CD4-positive, alpha-beta T cell treated with Interleukin-15 for 1 hour (primary cell): Measurements from ENCODE around the gene ASIC4.

Experiments used
- DNase-seq: peaks from one replicate; pipeline ENCODE4 v3.0.0-alpha.2; 2020

ASIC4 gene

DNA sequence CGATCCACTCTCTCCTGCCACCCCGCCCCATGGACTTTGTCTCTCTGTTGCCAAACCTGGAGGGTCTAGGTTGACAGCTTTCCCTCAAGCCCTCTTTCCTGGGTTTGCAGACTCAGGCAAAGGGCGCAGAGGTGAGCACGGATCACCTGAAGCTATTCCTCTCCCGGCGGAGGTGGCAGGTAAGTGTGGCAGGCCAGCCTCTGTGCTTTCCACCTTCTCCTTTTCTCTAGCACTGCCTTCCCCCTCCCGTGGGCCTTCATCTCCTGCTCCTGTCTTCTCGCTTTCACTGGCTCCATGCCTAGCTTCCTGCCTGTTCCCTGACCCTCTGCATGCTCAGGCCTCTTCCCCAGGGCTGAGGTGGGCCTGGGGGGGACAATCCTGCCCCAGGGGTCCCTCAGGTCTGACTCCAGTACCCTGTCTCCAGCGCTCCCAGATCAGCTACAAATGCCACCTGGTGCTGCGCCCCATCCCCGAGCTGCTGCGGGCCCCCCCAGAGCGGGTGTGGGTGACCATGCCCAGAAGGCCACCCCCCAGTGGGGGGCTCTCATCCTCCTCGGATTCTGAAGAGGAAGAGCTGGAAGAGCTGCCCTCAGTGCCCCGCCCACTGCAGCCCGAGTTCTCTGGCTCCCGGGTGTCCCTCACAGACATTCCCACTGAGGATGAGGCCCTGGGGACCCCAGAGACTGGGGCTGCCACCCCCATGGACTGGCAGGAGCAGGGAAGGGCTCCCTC lies 31.4 kb upstream of the ASIC4 start:
- DNase-seq = no peak

DNA sequence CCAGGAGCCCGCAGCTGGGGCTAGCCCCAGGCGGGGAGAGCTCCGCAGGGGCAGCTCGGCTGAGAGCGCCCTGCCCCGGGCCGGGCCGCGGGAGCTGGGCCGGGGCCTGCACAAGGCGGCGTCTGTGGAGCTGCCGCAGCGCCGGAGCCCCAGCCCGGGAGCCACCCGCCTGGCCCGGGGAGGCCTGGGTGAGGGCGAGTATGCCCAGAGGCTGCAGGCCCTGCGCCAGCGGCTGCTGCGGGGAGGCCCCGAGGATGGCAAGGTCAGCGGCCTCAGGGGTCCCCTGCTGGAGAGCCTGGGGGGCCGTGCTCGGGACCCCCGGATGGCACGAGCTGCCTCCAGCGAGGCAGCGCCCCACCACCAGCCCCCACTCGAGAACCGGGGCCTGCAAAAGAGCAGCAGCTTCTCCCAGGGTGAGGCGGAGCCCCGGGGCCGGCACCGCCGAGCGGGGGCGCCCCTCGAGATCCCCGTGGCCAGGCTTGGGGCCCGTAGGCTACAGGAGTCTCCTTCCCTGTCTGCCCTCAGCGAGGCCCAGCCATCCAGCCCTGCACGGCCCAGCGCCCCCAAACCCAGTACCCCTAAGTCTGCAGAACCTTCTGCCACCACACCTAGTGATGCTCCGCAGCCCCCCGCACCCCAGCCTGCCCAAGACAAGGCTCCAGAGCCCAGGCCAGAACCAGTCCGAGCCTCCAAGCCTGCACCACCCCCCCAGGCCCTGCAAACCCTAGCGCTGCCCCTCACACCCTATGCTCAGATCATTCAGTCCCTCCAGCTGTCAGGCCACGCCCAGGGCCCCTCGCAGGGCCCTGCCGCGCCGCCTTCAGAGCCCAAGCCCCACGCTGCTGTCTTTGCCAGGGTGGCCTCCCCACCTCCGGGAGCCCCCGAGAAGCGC lies 30.6 kb upstream of the ASIC4 start:
- DNase-seq = no peak

DNA sequence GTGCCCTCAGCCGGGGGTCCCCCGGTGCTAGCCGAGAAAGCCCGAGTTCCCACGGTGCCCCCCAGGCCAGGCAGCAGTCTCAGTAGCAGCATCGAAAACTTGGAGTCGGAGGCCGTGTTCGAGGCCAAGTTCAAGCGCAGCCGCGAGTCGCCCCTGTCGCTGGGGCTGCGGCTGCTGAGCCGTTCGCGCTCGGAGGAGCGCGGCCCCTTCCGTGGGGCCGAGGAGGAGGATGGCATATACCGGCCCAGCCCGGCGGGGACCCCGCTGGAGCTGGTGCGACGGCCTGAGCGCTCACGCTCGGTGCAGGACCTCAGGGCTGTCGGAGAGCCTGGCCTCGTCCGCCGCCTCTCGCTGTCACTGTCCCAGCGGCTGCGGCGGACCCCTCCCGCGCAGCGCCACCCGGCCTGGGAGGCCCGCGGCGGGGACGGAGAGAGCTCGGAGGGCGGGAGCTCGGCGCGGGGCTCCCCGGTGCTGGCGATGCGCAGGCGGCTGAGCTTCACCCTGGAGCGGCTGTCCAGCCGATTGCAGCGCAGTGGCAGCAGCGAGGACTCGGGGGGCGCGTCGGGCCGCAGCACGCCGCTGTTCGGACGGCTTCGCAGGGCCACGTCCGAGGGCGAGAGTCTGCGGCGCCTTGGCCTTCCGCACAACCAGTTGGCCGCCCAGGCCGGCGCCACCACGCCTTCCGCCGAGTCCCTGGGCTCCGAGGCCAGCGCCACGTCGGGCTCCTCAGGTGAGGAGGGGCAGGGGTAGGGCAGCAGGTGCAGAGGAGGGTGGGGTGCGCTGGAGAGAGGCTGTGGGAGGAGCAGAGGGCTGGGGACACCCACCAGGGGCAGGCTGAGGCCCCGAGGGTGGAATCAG lies 29.7 kb upstream of the ASIC4 start:
- no peak for DNase-seq

DNA sequence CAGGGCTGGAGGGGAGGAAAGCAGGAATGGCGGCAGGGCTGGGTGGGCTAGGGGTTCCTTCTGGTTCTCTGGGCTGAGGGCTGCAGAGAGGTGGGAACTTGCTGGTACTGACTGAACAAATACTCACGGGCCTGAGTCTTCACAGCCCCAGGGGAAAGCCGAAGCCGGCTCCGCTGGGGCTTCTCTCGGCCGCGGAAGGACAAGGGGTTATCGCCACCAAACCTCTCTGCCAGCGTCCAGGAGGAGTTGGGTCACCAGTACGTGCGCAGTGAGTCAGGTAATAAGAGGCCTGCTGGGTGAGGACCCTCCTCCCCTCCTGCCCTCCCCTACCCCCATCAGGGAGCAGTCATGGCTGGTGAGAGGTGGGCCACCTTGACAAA lies 29.1 kb upstream of the ASIC4 start:
- DNase-seq = no peak

DNA sequence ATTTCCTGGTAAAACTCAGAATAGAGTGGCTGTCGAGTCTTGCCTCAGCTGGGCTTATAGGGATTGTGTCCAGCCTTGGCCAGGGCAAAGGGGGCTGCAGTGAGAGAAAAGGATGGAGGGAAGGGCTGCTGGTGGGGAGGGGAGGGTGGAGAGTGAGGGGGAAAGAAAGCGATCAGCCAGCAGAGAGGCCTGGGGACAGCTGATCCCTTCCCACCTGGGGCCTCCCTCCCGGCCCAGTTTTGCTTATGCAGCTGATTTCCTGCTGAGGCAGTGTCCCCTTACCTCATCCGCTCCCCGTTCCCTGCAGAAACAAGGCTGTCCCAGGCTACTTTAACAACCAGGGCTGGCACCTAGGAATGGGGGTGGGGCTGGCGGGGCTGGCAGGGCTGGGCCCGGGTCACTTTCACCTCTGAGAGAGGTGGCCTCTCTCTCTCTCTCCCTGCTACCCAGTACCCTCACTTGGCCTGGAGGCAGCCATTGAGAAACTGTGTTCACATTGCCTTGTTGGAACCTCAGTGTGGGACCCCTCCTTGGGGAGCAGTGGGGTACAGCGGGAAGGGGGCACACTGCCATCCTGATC lies 27.8 kb upstream of the ASIC4 start:
- no peak for DNase-seq

DNA sequence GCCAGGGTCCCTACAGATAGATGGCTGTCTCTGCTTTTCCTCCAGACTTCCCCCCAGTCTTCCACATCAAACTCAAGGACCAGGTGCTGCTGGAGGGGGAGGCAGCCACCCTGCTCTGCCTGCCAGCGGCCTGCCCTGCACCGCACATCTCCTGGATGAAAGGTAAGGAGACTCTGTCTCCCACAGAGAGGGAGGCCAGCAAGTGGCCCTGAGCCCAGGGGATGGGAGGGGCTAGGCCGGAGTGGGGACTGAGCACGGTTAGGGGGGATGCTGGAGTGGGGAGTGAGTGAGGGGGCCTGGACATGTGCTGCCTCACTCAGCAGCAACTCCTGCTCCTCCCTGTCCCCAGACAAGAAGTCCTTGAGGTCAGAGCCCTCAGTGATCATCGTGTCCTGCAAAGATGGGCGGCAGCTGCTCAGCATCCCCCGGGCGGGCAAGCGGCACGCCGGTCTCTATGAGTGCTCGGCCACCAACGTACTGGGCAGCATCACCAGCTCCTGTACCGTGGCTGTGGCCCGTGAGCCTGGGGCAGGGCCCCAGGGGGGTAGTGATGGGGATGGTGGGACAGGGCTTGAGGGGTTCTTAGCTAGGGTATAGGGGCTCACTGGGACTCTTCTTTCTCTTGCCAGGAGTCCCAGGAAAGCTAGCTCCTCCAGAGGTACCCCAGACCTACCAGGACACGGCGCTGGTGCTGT lies 26.0 kb upstream of the ASIC4 start:
- DNase-seq = no peak

DNA sequence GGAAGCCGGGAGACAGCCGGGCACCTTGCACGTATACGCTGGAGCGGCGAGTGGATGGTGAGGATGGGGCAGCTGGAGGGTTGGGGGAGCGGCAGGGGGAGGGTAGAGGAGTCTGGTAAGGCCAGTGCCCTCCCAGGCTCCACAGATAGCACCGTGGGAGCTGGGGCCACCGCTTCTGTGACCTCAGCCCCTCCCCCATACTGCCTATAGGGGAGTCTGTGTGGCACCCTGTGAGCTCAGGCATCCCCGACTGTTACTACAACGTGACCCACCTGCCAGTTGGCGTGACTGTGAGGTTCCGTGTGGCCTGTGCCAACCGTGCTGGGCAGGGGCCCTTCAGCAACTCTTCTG lies 25.5 kb upstream of the ASIC4 start:
- DNase-seq = no peak

DNA sequence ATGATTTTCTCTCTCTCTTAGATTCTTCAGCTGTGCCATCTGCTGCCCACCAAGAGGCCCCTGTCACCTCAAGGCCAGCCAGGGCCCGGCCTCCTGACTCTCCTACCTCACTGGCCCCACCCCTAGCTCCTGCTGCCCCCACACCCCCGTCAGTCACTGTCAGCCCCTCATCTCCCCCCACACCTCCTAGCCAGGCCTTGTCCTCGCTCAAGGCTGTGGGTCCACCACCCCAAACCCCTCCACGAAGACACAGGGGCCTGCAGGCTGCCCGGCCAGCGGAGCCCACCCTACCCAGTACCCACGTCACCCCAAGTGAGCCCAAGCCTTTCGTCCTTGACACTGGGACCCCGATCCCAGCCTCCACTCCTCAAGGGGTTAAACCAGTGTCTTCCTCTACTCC lies 25.0 kb upstream of the ASIC4 start:
- no peak for DNase-seq

DNA sequence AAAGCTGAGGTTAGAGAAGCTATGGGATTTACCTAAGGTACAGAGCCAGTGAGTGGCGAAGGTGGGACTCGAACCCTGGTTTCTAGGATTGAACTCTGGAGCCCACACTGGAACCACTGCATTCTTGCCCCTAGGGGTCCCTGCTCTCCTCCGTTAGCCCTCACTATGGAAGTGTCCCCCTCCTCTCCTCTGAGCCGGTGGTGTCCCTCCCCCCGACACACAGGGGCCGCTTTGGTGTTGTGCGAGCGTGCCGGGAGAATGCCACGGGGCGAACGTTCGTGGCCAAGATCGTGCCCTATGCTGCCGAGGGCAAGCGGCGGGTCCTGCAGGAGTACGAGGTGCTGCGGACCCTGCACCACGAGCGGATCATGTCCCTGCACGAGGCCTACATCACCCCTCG lies 24.1 kb upstream of the ASIC4 start:
- no peak for DNase-seq

DNA sequence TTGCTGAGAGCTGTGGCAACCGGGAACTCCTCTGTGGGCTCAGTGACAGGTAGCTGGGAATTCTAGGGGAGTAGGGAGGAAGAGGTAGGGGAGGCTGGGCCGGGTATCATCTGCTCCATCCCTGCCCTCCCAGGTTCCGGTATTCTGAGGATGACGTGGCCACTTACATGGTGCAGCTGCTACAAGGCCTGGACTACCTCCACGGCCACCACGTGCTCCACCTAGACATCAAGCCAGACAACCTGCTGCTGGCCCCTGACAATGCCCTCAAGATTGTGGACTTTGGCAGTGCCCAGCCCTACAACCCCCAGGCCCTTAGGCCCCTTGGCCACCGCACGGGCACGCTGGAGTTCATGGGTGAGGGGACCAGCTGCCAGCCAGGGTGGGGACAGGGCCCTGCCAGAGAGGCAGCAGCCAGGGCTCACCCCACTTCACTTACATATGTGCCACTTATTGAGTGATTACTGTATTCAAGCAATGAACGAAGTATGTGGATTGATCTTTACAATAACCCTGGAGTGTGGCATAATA lies 23.6 kb upstream of the ASIC4 start:
- DNase-seq = no peak

DNA sequence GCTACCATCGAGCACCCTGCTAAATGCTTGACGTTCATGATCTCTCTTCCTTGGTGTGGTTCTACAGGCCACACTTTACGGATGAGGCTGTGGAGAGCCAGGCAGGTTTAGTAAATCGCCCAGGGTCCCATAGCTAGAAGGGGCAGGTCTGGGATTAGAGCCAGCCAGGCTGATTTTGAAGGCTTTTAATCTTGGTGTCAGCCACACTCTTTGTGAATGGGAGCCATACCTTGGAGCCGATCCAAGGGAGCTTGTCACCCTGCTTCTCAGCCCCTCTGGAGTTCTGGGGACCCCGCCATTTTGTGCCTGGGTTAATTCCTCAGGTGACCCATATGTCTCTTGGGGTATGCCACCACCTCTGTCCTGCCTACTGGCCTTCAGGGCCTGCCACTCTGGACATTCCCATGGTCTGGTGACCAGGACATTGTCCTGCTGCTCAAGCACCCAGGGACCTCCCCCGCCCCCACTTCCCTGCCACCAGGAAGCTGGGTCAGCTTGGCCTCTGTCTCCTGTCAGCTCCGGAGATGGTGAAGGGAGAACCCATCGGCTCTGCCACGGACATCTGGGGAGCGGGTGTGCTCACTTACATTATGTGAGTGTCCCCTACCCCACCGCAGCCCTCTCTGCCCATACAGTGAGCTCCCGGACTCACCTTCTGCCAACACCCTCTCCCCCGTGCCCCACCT lies 22.9 kb upstream of the ASIC4 start:
- DNase-seq = no peak

DNA sequence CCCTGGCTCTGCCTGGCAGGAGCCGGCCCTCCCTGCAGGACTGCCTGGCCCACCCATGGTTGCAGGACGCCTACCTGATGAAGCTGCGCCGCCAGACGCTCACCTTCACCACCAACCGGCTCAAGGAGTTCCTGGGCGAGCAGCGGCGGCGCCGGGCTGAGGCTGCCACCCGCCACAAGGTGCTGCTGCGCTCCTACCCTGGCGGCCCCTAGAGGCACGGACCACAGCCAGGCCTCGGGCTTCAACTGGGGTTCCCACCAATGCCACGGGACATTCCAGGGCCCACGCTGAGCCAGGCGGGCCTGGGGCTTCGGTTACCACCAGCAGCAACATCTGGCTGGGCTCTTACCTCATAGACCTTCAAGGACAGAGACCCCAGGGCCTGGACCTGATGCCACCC lies 21.7 kb upstream of the ASIC4 start:
- no peak for DNase-seq

DNA sequence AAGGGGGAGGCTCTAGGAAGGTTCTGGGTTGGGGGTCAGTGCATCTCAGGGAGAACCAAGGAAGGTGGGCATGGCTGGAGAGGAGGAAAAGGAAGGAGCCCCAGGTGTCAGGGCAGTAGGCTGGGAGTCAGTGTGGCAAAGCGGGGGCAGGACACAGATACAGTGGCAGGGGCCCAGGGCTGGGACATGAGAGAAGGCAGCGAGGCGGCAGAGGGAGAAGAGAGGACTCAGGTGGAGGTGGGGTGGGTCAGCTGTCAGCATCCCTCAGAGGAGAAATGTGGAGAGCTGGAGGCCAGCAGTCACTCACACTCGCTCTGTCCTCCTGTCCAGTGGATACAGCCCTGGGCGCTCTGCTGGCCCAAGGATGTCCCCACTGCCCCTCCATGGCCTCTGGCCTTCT lies 21.2 kb upstream of the ASIC4 start:
- DNase-seq = no peak

DNA sequence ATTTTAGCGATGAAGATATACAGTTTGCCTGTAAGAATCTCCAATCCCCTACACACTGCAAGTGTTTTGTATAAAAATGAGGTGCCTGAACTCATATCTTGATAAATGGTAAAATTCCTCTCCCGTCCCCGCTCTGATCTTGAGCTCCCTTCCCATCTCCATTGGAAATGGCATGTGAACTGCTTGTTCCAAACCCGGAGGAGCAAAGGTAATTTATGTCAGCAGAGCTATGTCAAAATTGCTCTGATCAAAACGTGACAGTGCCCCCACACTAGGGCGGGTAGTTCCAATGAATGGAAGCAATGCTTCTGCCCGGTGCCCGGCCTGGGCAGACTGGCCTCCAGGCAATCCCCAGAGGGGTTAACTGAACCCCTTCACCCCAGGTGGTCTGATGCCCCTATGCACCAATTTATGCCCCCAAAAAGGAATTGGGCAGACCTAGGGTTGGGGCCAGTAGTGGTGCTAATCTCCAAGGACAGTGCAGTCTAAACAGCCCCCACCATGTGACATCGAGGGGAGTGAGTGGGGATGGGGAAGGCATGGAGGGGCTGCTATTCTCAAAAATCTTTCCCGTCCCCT lies 19.2 kb upstream of the ASIC4 start:
- no peak for DNase-seq

DNA sequence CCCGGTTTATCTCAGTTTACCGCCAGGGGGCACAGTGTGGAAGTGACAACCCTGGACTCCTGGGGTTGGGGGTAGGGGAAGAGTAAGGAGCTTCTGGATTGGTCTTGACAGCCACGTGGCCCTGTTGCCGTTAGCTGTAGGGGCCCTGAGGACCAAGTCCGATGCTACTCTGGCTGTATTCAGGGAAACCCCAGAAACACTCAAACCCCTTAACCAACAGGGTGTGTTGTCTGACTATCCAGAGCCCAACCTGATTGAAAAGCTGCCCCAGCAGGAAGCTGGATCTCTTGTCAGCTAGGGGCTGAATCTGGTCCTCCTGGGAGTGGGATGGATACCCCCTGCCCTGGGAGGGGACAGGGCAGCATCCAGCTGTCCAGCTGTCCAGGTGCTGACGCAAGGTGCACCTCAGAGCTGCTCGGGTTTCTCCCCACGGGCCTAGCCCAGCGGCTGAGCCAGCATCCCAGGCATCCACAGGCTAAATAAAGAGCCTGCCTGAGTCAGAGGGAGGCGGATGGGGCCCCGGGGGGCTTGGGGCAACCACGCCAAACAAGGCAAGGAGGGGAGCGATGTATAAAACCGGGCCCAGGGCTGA lies 18.7 kb upstream of the ASIC4 start:
- peak; percentile 51 for DNase-seq

DNA sequence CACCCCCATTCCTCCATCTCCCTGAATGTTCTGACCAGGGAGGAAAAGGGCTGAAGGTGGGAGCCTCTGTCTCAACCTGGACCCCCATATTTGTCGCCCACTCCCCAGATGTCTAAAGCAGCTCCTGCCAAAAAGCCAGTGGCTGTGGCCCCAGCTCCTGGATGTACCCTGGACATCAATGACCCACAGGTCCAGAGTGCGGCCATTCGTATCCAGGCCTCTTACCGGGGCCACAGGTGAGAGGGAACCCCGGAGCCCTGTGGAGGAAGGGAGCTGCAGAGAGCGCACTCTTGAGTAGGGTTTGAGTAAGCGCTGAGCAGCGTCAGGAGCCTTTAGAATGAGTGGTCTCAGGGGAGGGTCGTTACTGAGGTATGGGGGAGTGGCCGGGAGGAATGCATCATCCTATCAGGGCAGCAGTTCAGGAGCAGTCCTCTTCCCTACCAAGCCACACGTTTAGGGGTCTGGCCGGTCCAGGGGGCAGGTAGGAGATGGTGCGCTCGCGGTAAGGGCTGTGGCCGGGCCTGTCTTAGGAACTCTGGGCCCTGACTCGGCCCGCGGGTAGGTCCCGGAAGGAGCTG lies 17.9 kb upstream of the ASIC4 start:
- DNase-seq = no peak

DNA sequence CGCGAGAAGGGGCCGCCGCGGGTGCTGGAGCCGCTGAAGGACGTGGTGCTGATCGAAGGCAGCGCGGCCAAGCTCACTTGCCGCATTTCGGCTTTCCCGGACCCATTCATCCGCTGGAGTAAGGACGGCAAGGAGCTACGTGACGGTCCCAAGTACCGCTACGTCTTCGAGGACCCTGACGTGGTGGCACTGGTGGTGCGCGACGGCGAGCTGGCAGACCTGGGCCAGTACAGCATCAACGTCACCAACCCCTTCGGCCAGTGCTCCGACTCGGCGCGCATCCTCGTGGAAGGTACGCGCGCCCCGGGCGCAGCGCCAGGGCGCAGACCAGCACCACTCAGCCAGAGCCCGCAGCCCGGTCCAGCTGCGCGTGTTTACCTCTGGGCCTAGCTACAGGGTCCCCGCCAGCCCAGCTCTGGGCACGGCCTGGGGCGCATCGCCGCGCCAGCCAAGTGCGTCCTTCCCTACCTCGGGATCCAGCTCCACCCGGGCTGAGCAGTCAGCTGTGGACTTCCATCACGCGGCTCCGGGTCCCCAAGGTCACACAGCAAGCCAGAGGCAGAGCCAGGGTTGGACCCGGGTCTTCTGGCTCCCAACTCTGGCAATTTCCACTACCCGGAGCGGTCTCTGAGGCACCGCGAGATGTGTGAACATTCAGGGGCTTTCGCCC lies 17.3 kb upstream of the ASIC4 start:
- no peak for DNase-seq

DNA sequence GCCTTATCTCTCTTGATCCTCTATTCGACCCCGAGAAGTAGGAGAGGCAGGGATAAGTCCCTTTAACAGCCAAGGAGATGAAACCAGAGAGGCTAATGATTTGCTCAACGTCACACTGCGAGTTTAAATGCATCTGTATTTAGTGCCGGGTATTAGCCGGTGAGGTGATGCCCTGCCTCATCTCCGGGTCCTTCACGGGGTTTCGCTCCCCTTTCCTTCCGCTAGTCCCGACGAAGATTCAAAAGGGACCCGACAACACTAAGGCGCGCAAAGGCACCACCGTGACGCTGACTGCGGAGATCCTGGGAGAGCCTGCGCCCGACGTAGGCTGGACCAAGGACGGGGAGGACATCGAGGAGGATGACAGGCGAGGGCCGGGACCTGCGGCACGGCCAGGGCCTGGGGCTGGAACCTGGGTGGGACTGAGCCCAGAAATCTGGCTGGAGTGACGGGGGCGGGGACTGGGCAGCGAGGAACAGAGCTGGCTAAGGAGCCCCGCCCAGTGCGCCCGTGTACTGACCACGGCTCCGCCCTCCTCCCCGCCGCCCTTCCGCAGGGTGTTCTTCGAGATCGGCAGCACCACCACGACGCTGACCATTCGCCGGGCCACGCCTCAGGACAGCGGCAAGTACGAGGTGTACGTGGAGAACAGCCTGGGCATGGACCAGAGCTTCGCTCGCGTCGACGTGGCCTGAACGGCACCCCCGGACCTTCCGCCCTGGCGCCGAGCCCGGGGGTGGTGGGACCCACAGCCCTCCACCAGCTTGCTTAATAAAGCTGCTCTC lies 16.6 kb upstream of the ASIC4 start:
- DNase-seq = peak; percentile 68
